Peyer's patch (tissue), 4 donors: ENCODE data around the gene B4GALT5. TPM values are rescaled to one million over a fixed set of nuclear protein-coding genes. Genes with fewer than 3 reads are reported as not detected.

Experiments used
- DNase-seq, 3 donors: peaks; one replicate each; pipeline ENCODE4 v3.0.0-alpha.2; 2017 to 2019
- H3K27ac ChIP-seq, 4 donors: fragments of 200-600 bp; sonication (generic); one replicate each; pipeline ENCODE4 v1.5.1; 2016 to 2019
- H3K27me3 ChIP-seq, 2 donors: fragments of 200-600 bp; sonication (generic); one replicate each; pipeline ENCODE4 v1.5.1; 2019
- H3K36me3 ChIP-seq, 3 donors: fragments of 200-600 bp; sonication (generic); one replicate each; pipeline ENCODE4 v1.5.1; 2016 to 2019
- H3K4me1 ChIP-seq, 4 donors: fragments of 200-600 bp; sonication (generic); one replicate each; pipeline ENCODE4 v1.5.1; 2016 to 2019
- H3K4me3 ChIP-seq, 4 donors: fragments of 200-600 bp; sonication (generic); 1 replicate in 3 of 4; 2 replicates in 1 of 4; pipeline ENCODE4 v1.5.1; 2016 to 2019; ENCODE audit warnings: mild to moderate bottlenecking in 1 of 4
- H3K9me3 ChIP-seq, 4 donors: fragments of 200-600 bp; sonication (generic); one replicate each; pipeline ENCODE4 v1.5.1; 2016 to 2019; ENCODE audit warnings: mild to moderate bottlenecking in 1 of 4
- POLR2A ChIP-seq, 2 donors: fragments of 450-650 bp; IDR thresholded peaks; one replicate each; pipeline ENCODE4 v1.5.1; 2017; ENCODE audit warnings: antibody characterized with exemption in 2 of 2, mild to moderate bottlenecking in 2 of 2, moderate library complexity in 2 of 2
- total RNA-seq, 4 donors: library from RNA; depleted of rRNA; stranded (reverse); fragments of >200 nt; gene quantifications; one replicate each; pipeline ENCODE4 v1.1.0, GENCODE V29; 2016
- TF ChIP-seq, protein P1 (sequence below), 6 experiments: fragments of 450-650 bp in 4 of 6; fragments of 200-600 bp in 2 of 6; sonication (generic) in 1 of 6; IDR thresholded peaks; one replicate each; pipeline ENCODE4 v1.5.1; 2017 to 2019; ENCODE audit warnings: antibody characterized with exemption in 6 of 6, mild to moderate bottlenecking in 3 of 6, moderate library complexity in 1 of 6

The B4GALT5 gene
- total RNA-seq, 4 donors from 2014 or later: 8.3 to 24.5 (median 19.3) TPM

DNA sequence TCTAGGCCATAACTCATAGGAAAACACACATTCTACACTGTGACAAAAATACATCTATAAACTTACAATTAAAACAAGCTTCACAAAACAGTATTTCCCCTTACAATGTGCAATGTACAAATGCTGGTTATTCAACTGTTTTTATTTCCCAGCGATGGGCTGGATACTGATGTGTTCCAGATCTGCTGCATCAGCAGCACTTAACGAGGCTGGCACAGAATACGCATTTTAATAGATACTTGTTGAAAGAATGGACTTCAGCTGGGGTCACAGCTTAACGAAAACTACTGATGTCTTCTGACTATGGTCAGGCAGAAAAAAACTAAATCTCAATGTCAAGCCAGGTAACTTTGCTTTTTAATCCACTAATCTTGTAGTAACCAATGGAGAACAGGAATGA lies 70.9 kb downstream of the B4GALT5 start:
- TF ChIP-seq, protein P1, sequence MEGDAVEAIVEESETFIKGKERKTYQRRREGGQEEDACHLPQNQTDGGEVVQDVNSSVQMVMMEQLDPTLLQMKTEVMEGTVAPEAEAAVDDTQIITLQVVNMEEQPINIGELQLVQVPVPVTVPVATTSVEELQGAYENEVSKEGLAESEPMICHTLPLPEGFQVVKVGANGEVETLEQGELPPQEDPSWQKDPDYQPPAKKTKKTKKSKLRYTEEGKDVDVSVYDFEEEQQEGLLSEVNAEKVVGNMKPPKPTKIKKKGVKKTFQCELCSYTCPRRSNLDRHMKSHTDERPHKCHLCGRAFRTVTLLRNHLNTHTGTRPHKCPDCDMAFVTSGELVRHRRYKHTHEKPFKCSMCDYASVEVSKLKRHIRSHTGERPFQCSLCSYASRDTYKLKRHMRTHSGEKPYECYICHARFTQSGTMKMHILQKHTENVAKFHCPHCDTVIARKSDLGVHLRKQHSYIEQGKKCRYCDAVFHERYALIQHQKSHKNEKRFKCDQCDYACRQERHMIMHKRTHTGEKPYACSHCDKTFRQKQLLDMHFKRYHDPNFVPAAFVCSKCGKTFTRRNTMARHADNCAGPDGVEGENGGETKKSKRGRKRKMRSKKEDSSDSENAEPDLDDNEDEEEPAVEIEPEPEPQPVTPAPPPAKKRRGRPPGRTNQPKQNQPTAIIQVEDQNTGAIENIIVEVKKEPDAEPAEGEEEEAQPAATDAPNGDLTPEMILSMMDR (IDR thresholded peaks at IDR 0.05): no peak
- TF ChIP-seq POLR2A (IDR thresholded peaks at IDR 0.05): no peak
- no peaks in the 10 kb centered on the region for H3K9me3 ChIP-seq
- no peak overlapping the region for H3K4me3 ChIP-seq
- peaks cover 0 to 12% (median 0%) of the 10 kb centered on the region in 4 donors for H3K4me1 ChIP-seq
- peak overlapping the region in 2 of 4 donors; percentile 36 to 56 for H3K27ac ChIP-seq
- H3K27me3 ChIP-seq: no peaks in the 10 kb centered on the region
- peaks cover 0 to 89% (median 0%) of the 10 kb centered on the region in 3 donors for H3K36me3 ChIP-seq
- DNase-seq: no peak

GRCh38 chr20:49641683-49642656 lies 71.7 kb downstream of the B4GALT5 start:
- Histone ChIP-seq H3K27me3 (no peaks in the 10 kb centered on the region), H3K36me3 (peaks cover 0 to 91% (median 0%) of the 10 kb centered on the region in 3 donors), H3K9me3 (no peaks in the 10 kb centered on the region), H3K4me3 (no peak overlapping the region), H3K27ac (peak overlapping the region in 2 of 4 donors; percentile 36 to 56), H3K4me1 (peaks cover 0 to 12% (median 0%) of the 10 kb centered on the region in 4 donors)
- DNase-seq: peak in 1 of 3 donors; percentile 53
- no peak for TF ChIP-seq POLR2A (IDR thresholded peaks at IDR 0.05)
- TF ChIP-seq, protein P1 (IDR thresholded peaks at IDR 0.05): no peak

- H3K9me3 ChIP-seq: no peaks in the 10 kb centered on the region
- H3K36me3 ChIP-seq: peaks cover 0 to 82% (median 0%) of the 10 kb centered on the region in 3 donors
- TF ChIP-seq, protein P1 (IDR thresholded peaks at IDR 0.05): no peak
- TF ChIP-seq POLR2A (IDR thresholded peaks at IDR 0.05): no peak
- no peak overlapping the region for H3K27ac ChIP-seq
- H3K4me1 ChIP-seq: peaks cover 0 to 1% (median 0%) of the 10 kb centered on the region in 4 donors
- H3K4me3 ChIP-seq: no peak overlapping the region
- H3K27me3 ChIP-seq: no peaks in the 10 kb centered on the region
- no peak for DNase-seq
Observed at GRCh38 chr20:49637046-49637637, 76.5 kb downstream of the B4GALT5 start.

DNA sequence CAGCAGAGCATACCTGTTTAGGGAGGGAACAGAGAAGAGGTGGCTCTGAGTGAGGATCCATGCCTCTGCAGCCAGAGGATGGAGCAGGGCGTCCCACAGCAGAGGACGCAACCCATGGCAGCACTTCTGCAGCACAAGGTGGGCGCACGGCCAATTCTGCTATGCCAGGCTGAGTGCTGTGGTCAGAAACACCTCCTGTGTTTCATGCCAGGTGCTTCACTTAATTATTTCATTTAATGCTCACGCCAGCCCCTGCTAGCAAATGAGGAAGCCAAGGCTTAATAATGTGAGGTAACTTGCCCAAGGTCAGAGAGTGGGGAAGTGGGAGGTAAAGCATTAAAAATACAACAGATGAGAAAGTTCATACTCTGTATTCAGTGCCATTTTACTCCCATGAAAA lies 77.2 kb downstream of the B4GALT5 start:
- H3K27me3 ChIP-seq: no peaks in the 10 kb centered on the region
- TF ChIP-seq POLR2A (IDR thresholded peaks at IDR 0.05): no peak
- TF ChIP-seq, protein P1 (IDR thresholded peaks at IDR 0.05): no peak
- H3K4me1 ChIP-seq: no peaks in the 10 kb centered on the region
- no peak for DNase-seq
- H3K9me3 ChIP-seq: no peaks in the 10 kb centered on the region
- H3K27ac ChIP-seq: no peak overlapping the region
- H3K36me3 ChIP-seq: peaks cover 0 to 75% (median 0%) of the 10 kb centered on the region in 3 donors
- no peak overlapping the region for H3K4me3 ChIP-seq

DNA sequence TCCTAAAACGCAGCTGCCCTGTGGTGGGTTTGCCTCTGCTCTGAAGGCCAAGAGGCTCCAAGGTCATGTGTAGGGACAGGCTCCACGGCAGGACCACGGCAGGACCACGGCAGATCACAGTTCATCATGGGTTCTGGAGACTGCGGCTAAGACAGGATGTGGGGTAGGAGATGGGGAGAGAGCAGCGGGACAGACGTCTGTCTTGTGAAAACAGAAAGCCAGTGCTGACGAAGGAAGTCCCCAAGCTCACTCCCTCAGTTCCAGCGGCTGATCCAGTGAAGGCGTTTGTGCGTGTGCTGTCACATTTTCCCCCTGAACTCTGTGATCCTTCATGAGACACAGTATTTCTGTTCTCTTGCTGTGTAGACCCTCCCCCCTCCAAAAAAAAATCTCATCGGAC lies 77.8 kb downstream of the B4GALT5 start:
- DNase-seq: peak in 1 of 3 donors; percentile 52
- H3K27ac ChIP-seq: peak overlapping the region in 1 of 4 donors; percentile 13
- no peak overlapping the region for H3K4me3 ChIP-seq
- H3K27me3 ChIP-seq: no peaks in the 10 kb centered on the region
- H3K9me3 ChIP-seq: no peaks in the 10 kb centered on the region
- peaks cover 0 to 69% (median 0%) of the 10 kb centered on the region in 3 donors for H3K36me3 ChIP-seq
- no peaks in the 10 kb centered on the region for H3K4me1 ChIP-seq
- TF ChIP-seq POLR2A (IDR thresholded peaks at IDR 0.05): no peak

DNA sequence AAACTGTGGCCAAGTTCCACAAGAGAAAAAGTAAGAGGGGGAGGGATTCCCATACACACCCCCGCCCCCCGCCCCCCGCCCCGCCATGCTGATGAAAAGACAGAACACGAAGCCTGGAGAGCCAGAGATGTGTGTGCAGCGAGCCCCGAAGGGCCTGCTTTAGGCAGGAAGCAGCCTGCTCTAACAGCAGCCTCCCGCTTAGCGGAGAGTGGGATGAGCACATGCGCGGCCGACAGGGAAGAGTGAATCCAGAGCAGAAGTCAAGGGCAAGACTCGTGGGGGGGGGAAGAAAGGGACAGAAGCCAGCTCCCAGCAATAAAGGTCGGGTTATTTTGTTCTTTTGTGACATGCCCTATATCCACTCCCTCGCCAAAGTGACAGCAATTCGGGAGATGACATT lies 78.5 kb downstream of the B4GALT5 start:
- Histone ChIP-seq H3K27ac (peak overlapping the region in 1 of 4 donors; percentile 13), H3K36me3 (peaks cover 0 to 62% (median 0%) of the 10 kb centered on the region in 3 donors), H3K9me3 (no peaks in the 10 kb centered on the region), H3K4me1 (peaks cover 0 to 6% (median 0%) of the 10 kb centered on the region in 4 donors), H3K27me3 (no peaks in the 10 kb centered on the region), H3K4me3 (no peak overlapping the region)
- no peak for DNase-seq
- TF ChIP-seq, protein P1 (IDR thresholded peaks at IDR 0.05): no peak
- TF ChIP-seq POLR2A (IDR thresholded peaks at IDR 0.05): no peak
